Fibroblast of lung (primary cell): Measurements from ENCODE around the gene NHSL2. TPM values are rescaled to one million over a fixed set of nuclear protein-coding genes. Genes with fewer than 3 reads are reported as not detected.

Source experiments
- DNase-seq, 2 donors: peaks; one replicate each; pipeline versions ENCODE4 v3.0.0 to v3.0.0-alpha.2; 2010; ENCODE audit warnings: low read depth in 2 of 2
- H2AFZ ChIP-seq: 2 replicates; pipeline ENCODE4 v1.5.1; 2012; ENCODE audit warnings: low read length, control low read depth, inconsistent platforms
- H3K27ac ChIP-seq: 2 replicates; pipeline ENCODE4 v1.5.1; 2011; ENCODE audit warnings: low read length, control low read depth; ENCODE audit not compliant: insufficient read depth
- H3K27me3 ChIP-seq: 2 replicates; pipeline ENCODE4 v1.5.1; 2011; ENCODE audit warnings: mild to moderate bottlenecking, low read length; ENCODE audit not compliant: control insufficient read depth, insufficient read depth
- H3K36me3 ChIP-seq: 2 replicates; pipeline ENCODE4 v1.5.1; 2011; ENCODE audit warnings: low read length; ENCODE audit not compliant: control insufficient read depth, insufficient read depth
- H3K4me1 ChIP-seq: 2 replicates; pipeline ENCODE4 v1.5.1; 2011; ENCODE audit warnings: low read length; ENCODE audit not compliant: control insufficient read depth, insufficient read depth; ENCODE audit errors: extremely low read depth
- H3K4me2 ChIP-seq: 2 replicates; pipeline ENCODE4 v1.5.1; 2011; ENCODE audit warnings: low read length, control low read depth; ENCODE audit not compliant: insufficient read depth; ENCODE audit errors: extremely low read depth
- H3K4me3 ChIP-seq, 4 experiments: fragments of 200-600 bp in 1 of 4; sonication (generic) in 1 of 4; replicated peaks in 1 of 4; 2 replicates each; pipeline ENCODE4 v1.5.1; 2011 to 2016; ENCODE audit warnings: low read length in 4 of 4, low read depth in 3 of 4, mild to moderate bottlenecking in 3 of 4, control low read depth in 2 of 4, inconsistent platforms in 1 of 4, mixed read lengths in 1 of 4; ENCODE audit not compliant: insufficient read depth in 1 of 4; ENCODE audit errors: control extremely low read depth in 1 of 4
- H3K79me2 ChIP-seq: 2 replicates; pipeline ENCODE4 v1.5.1; 2012; ENCODE audit warnings: mild to moderate bottlenecking, low read length, inconsistent platforms; ENCODE audit not compliant: control insufficient read depth, insufficient read depth
- H3K9ac ChIP-seq: 2 replicates; pipeline ENCODE4 v1.5.1; 2011; ENCODE audit warnings: mild to moderate bottlenecking, low read length, control low read depth; ENCODE audit not compliant: insufficient read depth
- H3K9me3 ChIP-seq: 2 replicates; pipeline ENCODE4 v1.5.1; 2012; ENCODE audit warnings: low read depth, low read length; ENCODE audit not compliant: control insufficient read depth, insufficient read depth
- H4K20me1 ChIP-seq: 2 replicates; pipeline ENCODE4 v1.5.1; 2011; ENCODE audit warnings: low read length; ENCODE audit not compliant: control insufficient read depth, insufficient read depth; ENCODE audit errors: extremely low read depth
- CTCF ChIP-seq, 2 donors: IDR thresholded peaks in 1 of 2; conservative IDR thresholded peaks in 1 of 2; 1 replicate in 1 of 2; 2 replicates in 1 of 2; pipeline ENCODE4 v1.5.1; 2011 to 2012; ENCODE audit warnings: low read length in 2 of 2, control low read depth in 1 of 2, inconsistent platforms in 1 of 2, low read depth in 1 of 2, mild to moderate bottlenecking in 1 of 2
- EZH2 ChIP-seq: IDR thresholded peaks from 2 replicates; pipeline ENCODE4 v1.5.1; 2012; ENCODE audit warnings: low read length, control low read depth, mild to moderate bottlenecking; ENCODE audit errors: missing control alignments
- polyA plus RNA-seq, 2 donors: library from polyadenylated mRNA; depleted of rRNA in 1 of 2; stranded (reverse) in 1 of 2; unstranded in 1 of 2; fragments of >200 nt; gene quantifications; 2 replicates each; pipeline ENCODE4 v1.2.1, GENCODE V29; 2011 to 2012; ENCODE audit warnings: missing spikeins in 1 of 2
- total RNA-seq: library from RNA; depleted of rRNA; stranded (reverse); fragments of >200 nt; gene quantifications from 2 replicates; pipeline ENCODE4 v1.2.1, GENCODE V29; 2014

NHSL2 gene
- total and polyA plus RNA-seq, 2 donors (not counting 1 experiment from before 2014, with no cell fraction given) = 4.3 to 9.7 TPM

GRCh38 chrX:72108666-72109065 is 198.0 kb downstream of the NHSL2 start:
- H3K27me3 ChIP-seq = peaks cover 2% of the 10 kb centered on the region
- H3K36me3 ChIP-seq = no peaks in the 10 kb centered on the region
- DNase-seq = no peak
- no peaks in the 10 kb centered on the region for H3K4me1 ChIP-seq
- H3K79me2 ChIP-seq = no peaks in the 10 kb centered on the region
- no peak overlapping the region for H3K9ac ChIP-seq
- H3K9me3 ChIP-seq = no peaks in the 10 kb centered on the region
- no peak overlapping the region for H2AFZ ChIP-seq
- H3K4me2 ChIP-seq = no peak overlapping the region
- H4K20me1 ChIP-seq = no peaks in the 10 kb centered on the region
- H3K4me3 ChIP-seq = no peak overlapping the region
- TF ChIP-seq CTCF (conservative IDR thresholded peaks at IDR 0.05 in 1 of 2, IDR thresholded peaks at IDR 0.05 in 1 of 2; ENCODE audit: low read depth in 1 of 2, low read length in 2 of 2) (no peak), EZH2 (no peak)
- no peak overlapping the region for H3K27ac ChIP-seq

GRCh38 chrX:72110051-72110875 is 199.6 kb downstream of the NHSL2 start:
- Histone ChIP-seq H3K36me3 (no peaks in the 10 kb centered on the region), H3K79me2 (no peaks in the 10 kb centered on the region), H3K4me2 (no peak overlapping the region), H4K20me1 (no peaks in the 10 kb centered on the region), H3K27me3 (peaks cover 2% of the 10 kb centered on the region), H2AFZ (no peak overlapping the region), H3K9me3 (no peaks in the 10 kb centered on the region), H3K9ac (no peak overlapping the region), H3K27ac (no peak overlapping the region), H3K4me1 (no peaks in the 10 kb centered on the region), H3K4me3 (no peak overlapping the region)
- DNase-seq = no peak
- TF ChIP-seq CTCF (conservative IDR thresholded peaks at IDR 0.05 in 1 of 2, IDR thresholded peaks at IDR 0.05 in 1 of 2; ENCODE audit: low read depth in 1 of 2, low read length in 2 of 2) (no peak), EZH2 (no peak)

- TF ChIP-seq EZH2 = no peak
- TF ChIP-seq CTCF (conservative IDR thresholded peaks at IDR 0.05 in 1 of 2, IDR thresholded peaks at IDR 0.05 in 1 of 2; ENCODE audit: low read depth in 1 of 2, low read length in 2 of 2) = no peak
- H3K9ac ChIP-seq = no peak overlapping the region
- no peaks in the 10 kb centered on the region for H3K36me3 ChIP-seq
- H3K4me2 ChIP-seq = no peak overlapping the region
- no peak overlapping the region for H3K27ac ChIP-seq
- no peaks in the 10 kb centered on the region for H4K20me1 ChIP-seq
- DNase-seq = no peak
- no peak overlapping the region for H3K4me3 ChIP-seq
- H3K79me2 ChIP-seq = no peaks in the 10 kb centered on the region
- peaks cover 2% of the 10 kb centered on the region for H3K27me3 ChIP-seq
- no peak overlapping the region for H2AFZ ChIP-seq
- no peaks in the 10 kb centered on the region for H3K4me1 ChIP-seq
- no peaks in the 10 kb centered on the region for H3K9me3 ChIP-seq
Observed at GRCh38 chrX:72110876-72111708, 200.4 kb downstream of the NHSL2 start.
